ENCODE data around the gene DLX5.

The DLX5 gene

DNA sequence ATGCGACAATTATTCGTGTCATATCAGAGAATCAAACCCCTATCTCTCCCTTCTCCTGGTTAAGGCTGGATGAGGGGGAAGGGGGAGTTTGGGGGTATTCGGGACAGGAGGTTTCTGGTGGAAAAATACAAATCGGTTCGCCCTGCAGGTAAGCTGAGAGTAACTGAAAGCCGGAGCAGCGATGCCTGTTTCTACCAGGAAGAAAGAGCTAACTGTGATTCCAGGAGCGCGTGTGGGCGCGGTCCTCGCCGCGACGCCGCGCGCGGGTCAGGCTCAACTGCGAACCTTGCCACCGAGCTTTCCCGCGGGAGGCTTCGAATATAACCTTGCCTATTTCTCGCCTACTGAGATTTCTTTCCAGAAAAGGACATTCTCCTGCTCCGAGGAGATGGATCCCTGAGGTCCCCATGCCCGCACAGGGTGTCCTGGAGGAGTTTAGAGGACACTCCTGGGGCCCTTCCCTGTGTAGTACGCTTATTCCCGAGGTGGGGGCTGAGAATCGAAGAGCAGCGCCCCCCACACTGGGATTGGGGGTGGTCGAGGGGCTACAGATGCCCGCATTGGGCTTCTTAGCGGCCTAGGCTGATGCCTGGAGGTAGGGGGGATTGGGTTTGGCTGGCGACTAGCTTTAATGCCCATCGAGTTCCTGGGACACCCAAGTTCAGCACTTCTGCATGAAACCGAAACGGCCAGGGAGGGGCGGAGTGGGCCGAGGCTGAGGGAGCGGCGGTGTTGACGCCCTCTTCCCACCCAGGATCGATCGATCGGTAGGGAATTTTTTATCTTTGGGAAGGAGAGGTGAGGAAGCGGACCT is 32.2 kb downstream of the DLX5 start:
- in situ Hi-C loops (cut with HindIII; ENCODE audit: low sequenced_read_pairs) = no loop called here

DNA sequence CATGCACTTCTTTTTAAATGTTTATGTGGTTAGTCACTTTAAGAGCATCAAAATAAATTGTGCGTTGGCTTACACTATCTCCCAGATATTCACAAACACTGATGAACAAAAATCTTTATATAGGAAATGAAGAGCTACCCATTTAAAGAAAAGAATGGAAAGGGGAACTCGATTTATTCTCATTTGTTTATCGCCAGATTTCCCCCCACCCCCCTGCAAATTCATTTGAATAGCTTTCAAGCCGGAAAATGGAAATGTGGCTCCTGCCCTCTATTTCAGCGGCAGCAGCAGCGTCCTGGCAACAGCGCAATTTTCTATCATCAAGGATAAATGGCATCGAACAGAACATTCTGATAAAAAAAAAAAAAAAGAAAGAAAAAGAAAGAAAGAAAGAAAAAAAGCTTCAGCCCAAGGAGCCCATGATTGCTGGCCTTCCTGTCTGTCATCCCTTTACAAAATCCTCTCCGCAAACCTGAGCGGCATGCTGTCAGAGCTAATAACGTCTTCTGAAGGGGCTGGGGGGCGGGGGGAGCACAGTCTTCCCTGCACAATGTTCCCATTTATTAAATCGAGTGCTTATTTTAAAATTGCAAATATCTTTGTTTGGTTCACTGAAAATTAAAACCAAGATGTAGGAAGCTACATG is 33.0 kb downstream of the DLX5 start:
- in situ Hi-C loops (cut with HindIII; ENCODE audit: low sequenced_read_pairs) = no loop called here

- in situ Hi-C loops (cut with HindIII; ENCODE audit: low sequenced_read_pairs) = no loop called here
Observed at GRCh38 chr7:96989859-96990317, 34.7 kb downstream of the DLX5 start.

GRCh38 chr7:96989241-96989858 is 35.3 kb downstream of the DLX5 start:
- in situ Hi-C loops (cut with HindIII; ENCODE audit: low sequenced_read_pairs) = no loop called here

DNA sequence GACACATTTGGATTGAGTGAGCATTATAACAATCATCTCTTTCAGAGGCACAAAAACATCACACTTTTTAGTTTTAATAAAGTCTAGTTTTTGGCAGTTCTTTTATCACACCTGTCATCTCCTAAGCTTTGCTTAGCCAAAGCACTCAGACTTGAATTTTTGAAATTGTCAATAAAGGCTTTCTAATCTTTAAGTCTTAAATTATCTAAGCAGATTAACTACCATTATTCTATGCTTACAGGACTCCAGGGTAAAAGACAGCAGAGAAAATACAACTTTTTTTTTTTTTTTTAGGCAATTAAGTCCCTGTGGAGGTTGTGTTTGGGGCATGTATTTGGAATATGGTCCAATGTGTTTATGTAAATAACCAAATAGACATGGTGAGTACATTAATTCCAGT is 36.9 kb downstream of the DLX5 start:
- in situ Hi-C loops (cut with HindIII; ENCODE audit: low sequenced_read_pairs) = no loop called here

DNA sequence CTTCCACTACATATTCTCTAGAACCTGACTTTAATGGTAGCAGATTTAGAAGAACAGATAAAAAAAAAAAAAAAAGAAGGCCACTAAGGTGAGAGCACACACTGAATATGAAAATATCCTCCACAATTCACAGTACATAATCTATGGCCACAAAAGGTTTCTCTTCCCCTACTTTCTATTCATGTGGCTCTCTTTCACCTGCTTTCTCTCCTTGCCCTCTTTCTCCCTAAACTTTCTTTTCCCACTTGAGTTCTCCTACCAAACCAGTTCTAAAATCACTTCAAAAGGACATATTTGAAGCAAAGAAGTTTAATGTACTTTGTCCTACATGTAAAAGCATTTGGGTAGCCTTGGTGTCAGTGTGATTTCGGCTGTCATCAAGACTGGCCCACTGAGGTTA is 37.7 kb downstream of the DLX5 start:
- in situ Hi-C loops (cut with HindIII; ENCODE audit: low sequenced_read_pairs) = no loop called here

- in situ Hi-C loops (cut with HindIII; ENCODE audit: low sequenced_read_pairs) = no loop called here
Observed at GRCh38 chr7:96985992-96986391, 38.6 kb downstream of the DLX5 start.

- in situ Hi-C loops (cut with HindIII; ENCODE audit: low sequenced_read_pairs) = no loop called here
Observed at GRCh38 chr7:96982586-96982985, 42.0 kb downstream of the DLX5 start.

- in situ Hi-C loops (cut with HindIII; ENCODE audit: low sequenced_read_pairs) = no loop called here
Observed at GRCh38 chr7:96979551-96980276, 44.9 kb downstream of the DLX5 start.

DNA sequence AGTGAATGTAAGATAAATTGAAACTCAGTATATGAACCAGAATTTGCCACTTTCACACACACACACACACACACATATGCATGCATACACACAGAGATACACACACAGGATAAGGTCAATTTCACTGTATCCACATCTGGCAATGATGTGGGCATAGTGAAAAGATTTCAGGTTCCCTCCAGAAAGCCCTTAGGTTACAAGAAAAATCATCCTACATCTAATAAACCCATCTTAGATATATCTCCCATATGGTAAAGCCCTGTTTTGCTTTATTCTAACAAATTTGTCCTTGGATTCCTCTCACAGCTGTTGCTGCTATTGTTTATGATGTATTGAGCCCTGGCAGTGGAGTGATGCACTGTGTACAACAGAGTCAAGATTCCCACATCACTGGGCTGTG is 47.2 kb downstream of the DLX5 start:
- in situ Hi-C loops (cut with HindIII; ENCODE audit: low sequenced_read_pairs) = no loop called here

- in situ Hi-C loops (cut with HindIII; ENCODE audit: low sequenced_read_pairs) = no loop called here
Observed at GRCh38 chr7:96976106-96976505, 48.5 kb downstream of the DLX5 start.

DNA sequence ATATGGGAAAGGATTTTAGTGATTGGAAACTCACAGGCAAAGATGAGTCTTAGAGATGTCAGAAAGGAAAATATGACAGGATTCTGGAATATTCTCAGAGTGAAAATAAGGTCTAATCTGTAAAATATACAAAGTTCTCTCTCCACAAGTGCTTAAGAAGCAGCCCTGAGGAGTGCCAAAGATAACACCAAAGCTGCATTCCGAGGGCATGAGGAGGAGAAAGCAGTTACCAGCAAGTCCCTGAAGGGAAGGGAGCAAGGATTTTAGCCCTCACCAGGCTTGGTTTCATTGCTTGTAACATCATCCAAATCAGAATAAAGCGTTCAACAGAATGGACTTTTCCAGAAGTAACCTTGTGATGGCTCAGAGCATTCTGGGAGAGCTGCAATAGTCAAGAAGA is 50.6 kb downstream of the DLX5 start:
- in situ Hi-C loops (cut with HindIII; ENCODE audit: low sequenced_read_pairs) = no loop called here

GRCh38 chr7:96970739-96971138 is 53.9 kb downstream of the DLX5 start:
- in situ Hi-C loops (cut with HindIII; ENCODE audit: low sequenced_read_pairs) = no loop called here

All from endothelial cell of hepatic sinusoid (primary cell).